GM19099 (cell line): ENCODE measurements around the gene MYO1D.

Experiments used
- POLR2A ChIP-seq: IDR thresholded peaks from 3 replicates; pipeline ENCODE4 v1.6.1; 2011; ENCODE audit warnings: low read depth; ENCODE audit not compliant: insufficient read length; ENCODE audit errors: extremely low read depth

MYO1D gene

GRCh38 chr17:32903774-32904673 lies 27.1 kb upstream of the MYO1D start:
- TF ChIP-seq POLR2A = no peak

GRCh38 chr17:32901743-32902142 lies 24.8 kb upstream of the MYO1D start:
- TF ChIP-seq POLR2A = no peak

- TF ChIP-seq POLR2A = no peak
Measured at GRCh38 chr17:32899236-32900013, 22.5 kb upstream of the MYO1D start.

GRCh38 chr17:32896647-32897258 lies 19.8 kb upstream of the MYO1D start:
- no peak for TF ChIP-seq POLR2A

GRCh38 chr17:32894245-32894644 lies 17.3 kb upstream of the MYO1D start:
- TF ChIP-seq POLR2A = no peak

DNA sequence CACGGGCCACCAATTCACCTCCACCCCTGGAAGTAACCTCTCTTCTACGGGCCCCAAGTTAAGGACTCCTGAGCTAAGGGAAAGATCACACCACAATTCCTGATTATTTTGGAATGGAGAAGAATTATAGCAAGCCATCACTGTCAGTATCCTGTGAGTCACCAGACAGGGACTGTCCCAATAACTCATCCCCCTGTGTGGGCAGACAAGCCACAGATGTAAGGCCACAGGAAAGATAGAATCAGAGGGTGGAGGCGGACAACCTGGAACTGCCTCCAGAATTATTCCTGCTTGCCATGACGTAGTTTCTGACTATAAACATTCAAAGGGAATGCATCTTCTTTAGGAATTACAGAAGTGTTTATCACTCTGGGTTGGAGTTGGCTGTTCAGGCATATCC lies 5.8 kb upstream of the MYO1D start:
- no peak for TF ChIP-seq POLR2A

DNA sequence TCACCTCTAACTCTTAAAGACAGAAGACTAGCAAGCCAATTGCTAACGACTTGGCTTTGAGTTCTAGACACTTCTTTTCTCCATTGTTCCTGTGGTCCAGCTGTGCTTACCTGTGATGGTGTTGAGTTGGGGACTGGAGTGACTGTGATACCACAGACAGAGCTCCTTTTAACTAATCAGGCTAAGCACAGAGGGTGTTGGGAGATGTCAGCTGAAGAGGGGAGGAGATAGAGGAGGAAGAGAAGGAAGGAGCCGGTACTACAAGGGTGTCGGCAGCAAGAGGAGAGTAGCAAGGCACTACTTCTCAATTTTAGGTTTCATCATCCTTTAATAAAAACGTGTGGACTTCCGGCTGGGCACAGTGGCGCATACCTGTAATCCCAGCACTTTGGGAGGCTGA lies 5.1 kb upstream of the MYO1D start:
- TF ChIP-seq POLR2A = no peak

GRCh38 chr17:32880671-32881453 lies 3.9 kb upstream of the MYO1D start:
- no peak for TF ChIP-seq POLR2A

DNA sequence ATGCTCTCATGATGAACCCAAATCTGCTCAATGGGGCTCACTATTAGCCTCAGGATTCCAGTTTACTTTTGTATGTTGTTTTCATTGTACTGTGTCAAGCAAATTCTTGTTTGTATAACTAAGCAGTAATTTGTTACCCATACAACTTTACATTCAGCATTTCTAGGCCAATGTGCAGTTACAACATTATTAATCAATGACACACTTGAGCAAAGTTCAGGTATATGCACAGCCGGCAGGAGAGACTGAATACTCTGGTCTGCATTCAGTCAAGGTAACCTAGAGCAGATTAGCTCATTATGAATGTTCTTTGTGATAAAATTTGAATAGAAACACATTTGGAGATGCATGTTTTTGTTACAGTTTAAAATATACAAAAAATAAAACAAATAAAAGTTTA lies 2.2 kb upstream of the MYO1D start:
- TF ChIP-seq POLR2A = no peak

- no peak for TF ChIP-seq POLR2A
Measured at GRCh38 chr17:32878211-32878610, 1.3 kb upstream of the MYO1D start.

- no peak for TF ChIP-seq POLR2A
Measured at GRCh38 chr17:32877164-32877764, 340 bp upstream of the MYO1D start.

GRCh38 chr17:32875923-32876416 lies 954 bp downstream of the MYO1D start:
- no peak for TF ChIP-seq POLR2A

GRCh38 chr17:32875230-32875917 lies 1.6 kb downstream of the MYO1D start:
- TF ChIP-seq POLR2A = no peak

- no peak for TF ChIP-seq POLR2A
Measured at GRCh38 chr17:32873114-32873513, 3.8 kb downstream of the MYO1D start.

DNA sequence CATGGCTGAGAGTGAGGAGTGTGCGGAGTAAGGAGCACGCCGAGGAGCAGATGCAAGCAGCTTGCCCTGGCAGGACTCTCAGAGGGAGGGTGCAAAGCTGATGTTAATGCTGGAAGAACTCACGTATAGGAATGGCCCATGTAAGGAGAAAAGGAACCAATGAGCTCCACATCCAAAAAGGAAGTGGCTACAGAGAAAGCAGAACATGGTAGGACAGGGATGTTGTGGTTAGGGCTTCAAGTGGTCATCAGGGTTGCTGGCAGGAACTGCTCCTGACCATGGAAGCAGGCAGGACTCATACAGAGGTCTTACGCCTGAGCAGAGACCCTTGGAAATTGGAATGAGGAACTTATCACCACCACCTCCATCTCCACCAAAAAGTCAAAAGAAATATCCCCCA lies 5.2 kb downstream of the MYO1D start:
- TF ChIP-seq POLR2A = no peak
